ENCODE results near the gene GOLGA8O.
"Not testable (repeated sequence)": the region's sequence is repeated elsewhere in the genome, so short reads cannot be mapped to it uniquely, and the experiment has no call there.

The GOLGA8O gene, protein sequence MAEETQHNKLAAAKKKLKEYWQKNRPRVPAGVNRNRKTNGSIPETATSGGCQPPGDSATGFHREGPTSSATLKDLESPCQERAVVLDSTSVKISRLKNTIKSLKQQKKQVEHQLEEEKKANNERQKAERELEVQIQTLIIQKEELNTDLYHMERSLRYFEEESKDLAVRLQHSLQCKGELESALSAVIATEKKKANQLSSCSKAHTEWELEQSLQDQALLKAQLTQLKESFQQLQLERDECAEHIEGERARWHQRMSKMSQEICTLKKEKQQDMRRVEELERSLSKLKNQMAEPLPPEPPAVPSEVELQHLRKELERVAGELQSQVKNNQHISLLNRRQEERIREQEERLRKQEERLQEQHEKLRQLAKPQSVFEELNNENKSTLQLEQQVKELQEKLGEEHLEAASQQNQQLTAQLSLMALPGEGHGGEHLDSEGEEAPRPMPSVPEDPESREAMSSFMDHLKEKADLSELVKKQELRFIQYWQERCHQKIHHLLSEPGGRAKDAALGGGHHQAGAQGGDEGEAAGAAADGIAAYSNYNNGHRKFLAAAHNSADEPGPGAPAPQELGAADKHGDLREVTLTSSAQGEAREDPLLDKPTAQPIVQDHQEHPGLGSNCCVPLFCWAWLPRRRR

GRCh38 chr15:32455534-32455933, at the start of gene GOLGA8O:
Gene GOLGA8O (minus strand): TSS chr15:32455634. CDS start chr15:32455536, 98 bp downstream.
- DNase-seq = not testable (repeated sequence)

DNA sequence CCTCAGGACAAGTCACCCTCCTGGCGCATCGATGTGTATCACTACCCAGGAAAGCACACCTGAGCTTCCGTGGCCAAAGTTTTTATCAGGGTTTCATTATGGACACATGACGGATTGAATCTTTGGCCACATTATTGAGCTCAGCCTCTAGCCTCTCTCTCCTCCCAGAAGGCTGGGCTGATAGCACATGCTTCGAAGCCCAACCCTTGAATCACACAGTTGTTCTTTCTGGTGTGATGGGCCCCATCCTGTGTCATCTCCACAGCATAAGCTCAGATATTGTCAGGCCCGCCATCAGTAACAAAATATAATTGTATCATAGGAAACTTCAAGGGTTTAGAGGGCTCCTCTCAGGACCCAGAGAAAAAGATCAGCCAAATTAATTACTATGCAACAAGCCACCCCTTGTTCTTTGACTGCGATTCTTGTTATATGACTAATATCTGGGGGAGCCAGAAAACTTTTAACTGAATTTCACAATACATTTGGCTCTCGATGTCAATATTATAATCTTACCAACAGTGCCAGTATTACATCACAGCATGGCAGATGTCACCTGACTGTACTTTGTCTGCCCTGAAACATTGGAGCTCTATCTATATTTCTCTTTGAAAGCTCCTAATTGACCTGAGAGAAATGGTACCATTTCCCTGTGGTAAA, 48.8 kb upstream of the GOLGA8O start:
- not testable (repeated sequence) for DNase-seq

- DNase-seq = not testable (repeated sequence)
Observed at GRCh38 chr15:32502946-32503345, 47.5 kb upstream of the GOLGA8O start.

DNA sequence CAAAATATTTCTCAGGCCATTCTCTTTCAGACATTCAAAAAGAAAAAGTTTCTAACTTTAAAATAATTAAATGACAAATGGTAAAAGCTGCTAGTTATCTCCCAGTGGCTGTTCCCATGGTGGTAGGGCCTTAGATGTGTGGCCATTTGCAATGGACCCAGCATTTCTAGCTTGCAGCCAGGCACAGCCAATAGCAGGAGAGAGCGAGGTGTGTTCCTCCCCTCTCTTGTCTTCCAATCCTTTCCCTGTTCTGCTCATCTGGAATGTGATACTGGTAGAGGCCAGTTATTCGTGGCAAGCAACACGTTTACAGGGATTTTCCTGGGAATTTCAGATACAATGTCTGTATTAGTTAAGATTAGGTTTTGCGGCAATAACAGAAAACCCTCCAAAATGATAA, 37.3 kb upstream of the GOLGA8O start:
- not testable (repeated sequence) for DNase-seq

- not testable (repeated sequence) for DNase-seq
Observed at GRCh38 chr15:32486474-32486873, 31.0 kb upstream of the GOLGA8O start.

GRCh38 chr15:32483377-32483776, 27.9 kb upstream of the GOLGA8O start:
- not testable (repeated sequence) for DNase-seq

DNA sequence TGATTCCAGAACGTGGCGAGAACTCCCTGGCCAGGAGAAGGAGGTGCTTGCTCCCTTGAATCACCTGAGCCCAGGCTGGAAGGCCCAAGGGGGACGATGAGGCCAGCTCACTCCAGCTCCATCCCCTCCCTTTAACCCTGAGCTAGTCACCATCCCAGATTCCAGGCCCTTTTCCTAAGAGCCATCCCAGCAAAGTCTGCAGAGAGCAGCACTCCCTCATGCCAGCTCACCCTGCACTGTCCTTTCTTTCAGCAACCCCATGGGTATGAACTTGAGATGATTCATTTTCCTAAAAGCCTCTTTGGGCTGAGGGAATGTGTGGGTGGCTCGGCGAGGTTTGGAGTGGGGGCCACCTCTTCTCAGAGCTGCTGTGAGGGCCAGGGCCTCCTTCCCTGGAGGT, 26.2 kb upstream of the GOLGA8O start:
- DNase-seq = not testable (repeated sequence)

DNA sequence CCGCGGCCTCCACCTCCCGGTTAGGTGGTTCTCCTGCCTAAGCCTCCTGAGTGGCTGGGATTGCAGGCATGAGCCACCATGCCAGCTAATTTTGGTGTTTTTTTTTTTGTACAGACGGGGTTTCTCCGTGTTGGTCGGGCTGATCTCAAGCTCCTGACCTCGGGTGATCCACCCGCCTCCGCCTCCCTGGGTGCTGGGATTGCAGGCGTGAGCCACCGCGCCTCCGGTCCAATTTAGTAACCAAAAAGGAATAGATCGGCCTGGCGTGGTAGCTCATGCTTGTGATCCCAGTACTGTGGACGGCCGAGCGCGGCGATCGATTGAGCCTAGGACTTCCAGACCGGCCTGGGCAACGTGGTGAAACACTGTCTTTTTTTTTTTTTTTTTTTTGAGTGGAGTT, 12.6 kb upstream of the GOLGA8O start:
- DNase-seq = not testable (repeated sequence)

GRCh38 chr15:32440445-32440977, 14.9 kb downstream of the GOLGA8O start:
- not testable (repeated sequence) for DNase-seq

GRCh38 chr15:32434102-32434963, 21.1 kb downstream of the GOLGA8O start:
- not testable (repeated sequence) for DNase-seq

DNA sequence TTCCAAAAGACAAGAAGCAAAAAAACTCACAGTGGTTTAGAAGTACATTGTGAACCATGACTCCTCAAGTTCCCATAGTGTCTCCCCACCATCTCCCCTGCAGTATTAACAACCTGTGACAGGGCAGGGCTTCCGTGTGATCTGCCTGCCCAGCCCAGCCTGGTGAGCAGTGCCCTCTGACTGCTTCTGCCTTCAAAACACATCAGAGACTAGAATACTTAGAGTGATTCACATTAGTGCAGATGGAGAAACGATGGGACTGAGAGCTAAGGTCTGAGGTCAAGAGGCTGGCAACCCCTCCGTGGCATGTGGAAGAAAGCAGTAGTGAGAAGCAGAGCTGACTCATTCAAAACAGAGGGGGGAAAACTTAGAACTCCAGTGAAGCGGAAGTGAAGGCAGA, 27.8 kb downstream of the GOLGA8O start:
- DNase-seq = not testable (repeated sequence)

DNA sequence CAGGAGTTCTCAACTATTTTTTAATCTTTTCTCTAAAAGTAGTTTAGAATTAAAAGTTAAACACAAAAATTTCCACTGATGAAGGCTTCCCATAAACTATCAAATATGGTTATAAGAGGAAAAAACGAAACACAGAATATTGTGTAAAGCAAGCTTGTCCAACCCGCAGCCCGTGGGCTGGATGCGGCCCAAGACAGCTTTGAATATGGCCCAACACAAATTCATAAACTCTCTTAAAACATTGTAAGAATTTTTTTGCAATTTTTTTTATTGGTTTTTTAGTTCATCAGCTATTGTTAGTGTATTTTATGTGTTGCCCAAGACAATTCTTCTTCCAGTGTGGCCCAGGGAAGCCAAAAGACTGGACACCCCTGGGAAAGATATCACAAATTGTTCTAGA, 28.9 kb downstream of the GOLGA8O start:
- DNase-seq = not testable (repeated sequence)

DNA sequence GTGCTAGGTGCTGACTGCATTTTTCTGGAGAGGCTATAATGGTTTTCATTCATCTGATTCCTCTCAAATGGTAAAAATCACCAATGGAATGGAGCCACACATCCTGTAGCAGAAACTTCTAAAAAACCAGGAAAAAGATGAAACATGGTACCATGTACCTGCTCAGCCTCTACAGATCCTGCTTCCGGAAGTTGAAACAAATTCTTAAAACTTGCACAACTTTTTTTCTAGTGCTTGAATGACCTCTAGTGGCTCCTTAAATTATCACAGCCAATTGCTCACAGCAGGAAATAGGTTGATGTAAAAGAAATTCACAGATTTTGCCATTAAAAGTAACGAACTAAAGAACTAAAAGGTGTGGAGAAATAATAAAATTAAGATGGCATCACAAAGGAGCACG, 47.5 kb downstream of the GOLGA8O start:
- not testable (repeated sequence) for DNase-seq

GRCh38 chr15:32403192-32403591, 52.2 kb downstream of the GOLGA8O start, which contains the start of gene GOLGA8K:
Gene GOLGA8K (minus strand): TSS chr15:32403292. CDS start chr15:32403194, 98 bp downstream.
- not testable (repeated sequence) for DNase-seq

- DNase-seq = not testable (repeated sequence)
Observed at GRCh38 chr15:32396522-32396921, 58.9 kb downstream of the GOLGA8O start.
